Suprapubic skin (tissue), 3 donors: ENCODE measurements around the gene HNRNPL.

Experiments
- EP300 ChIP-seq: sonication (generic); formaldehyde crosslinking; IDR thresholded peaks from one replicate; pipeline ENCODE4 v1.6.1; 2017; ENCODE audit warnings: antibody characterized with exemption
- POLR2A ChIP-seq, 2 donors: fragments of 450-650 bp; IDR thresholded peaks; one replicate each; pipeline ENCODE4 v1.6.1; 2017; ENCODE audit warnings: antibody characterized with exemption in 2 of 2, mild to moderate bottlenecking in 2 of 2, moderate library complexity in 2 of 2
- TF ChIP-seq, protein P1 (sequence below), 2 donors: fragments of 200-600 bp in 1 of 2; fragments of 450-650 bp in 1 of 2; sonication (generic) in 1 of 2; IDR thresholded peaks; one replicate each; pipeline ENCODE4 v1.5.1; 2016 to 2019; ENCODE audit warnings: antibody characterized with exemption in 2 of 2, mild to moderate bottlenecking in 1 of 2, moderate library complexity in 1 of 2

DNA sequence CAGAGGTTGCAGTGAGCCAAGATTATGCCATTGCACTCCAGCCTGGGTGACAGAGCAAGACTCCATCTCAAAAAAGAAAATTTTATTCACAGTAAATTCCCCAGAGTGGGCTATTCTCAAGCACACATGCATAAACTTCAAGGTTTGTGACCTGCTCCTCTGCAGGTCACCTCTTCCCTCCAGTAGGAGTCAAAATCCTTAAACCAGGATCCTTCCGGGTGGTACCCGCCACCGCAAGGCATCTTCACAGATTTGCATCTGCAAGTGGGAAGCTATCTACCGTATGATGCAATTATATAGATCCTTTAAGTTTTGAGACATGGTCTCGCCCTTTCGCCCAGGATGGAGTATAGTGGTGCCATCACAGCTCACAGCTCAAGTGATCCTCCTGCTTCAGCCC is 15.2 kb downstream of the HNRNPL start:
- TF ChIP-seq, protein P1, sequence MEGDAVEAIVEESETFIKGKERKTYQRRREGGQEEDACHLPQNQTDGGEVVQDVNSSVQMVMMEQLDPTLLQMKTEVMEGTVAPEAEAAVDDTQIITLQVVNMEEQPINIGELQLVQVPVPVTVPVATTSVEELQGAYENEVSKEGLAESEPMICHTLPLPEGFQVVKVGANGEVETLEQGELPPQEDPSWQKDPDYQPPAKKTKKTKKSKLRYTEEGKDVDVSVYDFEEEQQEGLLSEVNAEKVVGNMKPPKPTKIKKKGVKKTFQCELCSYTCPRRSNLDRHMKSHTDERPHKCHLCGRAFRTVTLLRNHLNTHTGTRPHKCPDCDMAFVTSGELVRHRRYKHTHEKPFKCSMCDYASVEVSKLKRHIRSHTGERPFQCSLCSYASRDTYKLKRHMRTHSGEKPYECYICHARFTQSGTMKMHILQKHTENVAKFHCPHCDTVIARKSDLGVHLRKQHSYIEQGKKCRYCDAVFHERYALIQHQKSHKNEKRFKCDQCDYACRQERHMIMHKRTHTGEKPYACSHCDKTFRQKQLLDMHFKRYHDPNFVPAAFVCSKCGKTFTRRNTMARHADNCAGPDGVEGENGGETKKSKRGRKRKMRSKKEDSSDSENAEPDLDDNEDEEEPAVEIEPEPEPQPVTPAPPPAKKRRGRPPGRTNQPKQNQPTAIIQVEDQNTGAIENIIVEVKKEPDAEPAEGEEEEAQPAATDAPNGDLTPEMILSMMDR (IDR thresholded peaks at IDR 0.05): no peak
- no peak for TF ChIP-seq EP300
- TF ChIP-seq POLR2A (IDR thresholded peaks at IDR 0.05): no peak
